Mononuclear cell (primary cell): ENCODE measurements around the gene SECTM1. TPM values are rescaled to one million over a fixed set of nuclear protein-coding genes. Genes with fewer than 3 reads are reported as not detected.

Experiments used
- H3K27me3 ChIP-seq: 2 replicates; pipeline ENCODE4 v1.6.0; 2011; ENCODE audit warnings: low read length, control low read depth; ENCODE audit not compliant: insufficient read depth
- H3K4me1 ChIP-seq: 2 replicates; pipeline ENCODE4 v1.5.1; 2011; ENCODE audit warnings: mild to moderate bottlenecking, low read length, control low read depth; ENCODE audit not compliant: insufficient read depth
- H3K4me3 ChIP-seq: 2 replicates; pipeline ENCODE4 v1.5.1; 2011; ENCODE audit warnings: mild to moderate bottlenecking, low read length, moderate library complexity
- H3K9me3 ChIP-seq: 2 replicates; pipeline ENCODE4 v1.5.1; 2011; ENCODE audit warnings: low read depth, mild to moderate bottlenecking, control low read depth, low read length
- total RNA-seq: library from RNA; depleted of rRNA; stranded (reverse); fragments of >200 nt; gene quantifications from one replicate; pipeline ENCODE4 v1.2.3, GENCODE V29; 2012

The SECTM1 gene
- total RNA-seq, 1 donor: 49.5 TPM

DNA sequence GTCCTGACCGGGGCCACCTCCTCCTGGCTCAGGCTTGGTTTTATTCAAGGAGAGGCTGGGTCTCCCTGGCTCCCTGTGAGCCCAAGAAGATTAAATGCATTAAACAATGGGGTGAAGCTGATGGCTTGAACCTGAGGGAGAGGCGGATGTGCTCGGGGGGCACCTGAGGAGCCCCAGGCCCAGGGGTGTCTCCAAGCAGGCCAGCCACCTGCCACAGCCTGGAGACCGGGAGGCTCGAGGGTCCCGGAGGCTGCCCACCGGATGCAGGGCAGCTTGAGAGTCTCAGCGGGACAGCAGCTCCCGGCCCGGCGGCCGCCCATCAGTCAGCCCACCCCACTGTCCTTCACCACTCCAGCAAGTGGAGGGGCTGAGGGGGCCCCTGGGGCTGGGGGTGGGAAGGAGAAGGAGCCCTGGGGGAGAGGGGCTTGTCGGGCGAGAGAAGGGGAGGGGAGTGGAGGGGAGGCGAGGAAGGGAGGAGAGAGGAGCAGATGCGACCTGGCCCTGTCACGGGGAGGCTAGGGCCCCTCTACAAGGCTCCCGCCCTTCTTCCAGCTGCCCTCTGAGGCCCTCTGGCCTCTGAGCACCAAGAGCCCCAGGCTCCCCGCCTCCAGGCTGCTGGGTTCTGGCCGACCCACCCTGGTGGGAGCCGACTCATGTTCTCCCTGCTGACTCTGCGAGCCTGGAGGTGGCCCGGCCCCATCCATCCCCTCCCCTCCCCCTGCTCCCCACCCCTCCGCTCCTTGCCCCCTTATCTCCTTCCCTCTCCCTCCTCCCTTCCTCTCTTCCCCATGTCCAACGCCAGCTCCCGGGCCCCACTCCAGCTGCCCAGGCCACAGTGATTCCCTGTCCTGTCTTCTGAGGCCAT lies 29.4 kb downstream of the SECTM1 start:
- peaks cover 69% of the 10 kb centered on the region for H3K4me1 ChIP-seq
- H3K4me3 ChIP-seq: no peak overlapping the region
- no peaks in the 10 kb centered on the region for H3K27me3 ChIP-seq
- no peaks in the 10 kb centered on the region for H3K9me3 ChIP-seq

DNA sequence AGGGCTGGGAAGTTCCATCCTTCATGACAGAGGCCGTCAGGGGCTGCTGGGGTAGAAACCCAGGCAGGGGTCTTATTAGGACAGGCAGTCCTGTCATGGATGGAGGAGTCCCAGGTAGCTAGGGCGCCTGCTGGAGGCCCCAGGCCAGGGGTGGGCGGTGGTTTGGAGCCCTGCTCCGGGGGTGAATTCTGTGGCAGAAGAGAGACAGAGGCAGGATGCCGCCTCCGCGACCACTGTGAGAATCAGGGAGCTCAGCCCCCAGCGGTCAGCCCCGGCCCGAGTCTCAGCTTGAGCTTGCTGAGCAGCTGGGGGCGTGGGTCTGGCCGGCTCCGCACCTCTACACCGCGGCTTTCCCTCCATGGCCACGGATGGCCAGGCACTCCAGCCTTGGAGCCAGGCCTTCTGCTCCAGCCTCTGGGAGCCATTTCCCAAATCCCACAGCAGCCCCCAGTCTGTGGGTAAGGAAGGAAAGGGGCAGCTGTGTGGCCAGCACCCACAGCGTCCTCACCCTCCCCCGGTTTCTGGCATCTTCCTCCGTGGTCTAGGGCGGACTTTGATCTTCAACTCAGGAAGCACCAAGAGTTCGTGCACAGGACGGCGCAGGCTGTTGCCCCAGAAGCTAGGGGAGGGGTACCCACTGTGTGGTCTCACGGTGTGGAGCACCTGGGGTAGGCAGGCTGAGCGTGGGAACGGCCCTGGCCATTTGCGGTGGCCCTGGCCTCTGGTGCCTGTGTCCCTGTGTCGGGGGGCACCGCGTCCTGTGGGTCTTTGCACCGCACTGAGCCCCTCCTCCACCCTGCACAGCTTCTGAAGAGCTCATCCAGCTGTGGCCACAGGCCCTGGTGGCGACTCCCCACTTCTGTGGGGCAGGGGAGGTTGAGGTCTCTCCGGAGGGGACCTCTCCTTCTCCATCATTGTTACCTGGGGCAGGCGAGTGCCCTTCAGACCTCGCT lies 30.3 kb downstream of the SECTM1 start:
- Histone ChIP-seq H3K27me3 (no peaks in the 10 kb centered on the region), H3K4me3 (no peak overlapping the region), H3K4me1 (peaks cover 78% of the 10 kb centered on the region), H3K9me3 (no peaks in the 10 kb centered on the region)

DNA sequence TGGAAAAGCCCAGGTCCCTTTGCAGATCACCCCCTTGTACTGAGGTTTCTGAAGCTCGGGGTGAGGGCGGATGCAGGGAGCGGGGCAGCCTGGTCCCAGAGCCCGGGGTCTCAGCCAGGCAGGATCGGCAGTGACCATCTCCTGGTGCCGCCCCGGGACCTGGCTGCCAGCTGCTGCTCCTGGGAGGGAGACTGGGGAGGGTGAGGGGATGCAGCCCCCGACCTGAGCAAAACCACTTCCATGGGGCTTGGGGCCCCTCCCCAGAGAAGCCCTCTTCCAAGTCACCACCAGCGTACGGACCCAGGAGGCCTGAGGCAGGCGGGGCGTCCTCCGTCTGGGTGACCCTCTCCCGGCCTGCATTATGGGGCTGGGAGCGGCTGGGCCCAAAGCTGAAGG lies 31.0 kb downstream of the SECTM1 start:
- Histone ChIP-seq H3K9me3 (no peaks in the 10 kb centered on the region), H3K27me3 (no peaks in the 10 kb centered on the region), H3K4me3 (no peak overlapping the region), H3K4me1 (peaks cover 85% of the 10 kb centered on the region)

DNA sequence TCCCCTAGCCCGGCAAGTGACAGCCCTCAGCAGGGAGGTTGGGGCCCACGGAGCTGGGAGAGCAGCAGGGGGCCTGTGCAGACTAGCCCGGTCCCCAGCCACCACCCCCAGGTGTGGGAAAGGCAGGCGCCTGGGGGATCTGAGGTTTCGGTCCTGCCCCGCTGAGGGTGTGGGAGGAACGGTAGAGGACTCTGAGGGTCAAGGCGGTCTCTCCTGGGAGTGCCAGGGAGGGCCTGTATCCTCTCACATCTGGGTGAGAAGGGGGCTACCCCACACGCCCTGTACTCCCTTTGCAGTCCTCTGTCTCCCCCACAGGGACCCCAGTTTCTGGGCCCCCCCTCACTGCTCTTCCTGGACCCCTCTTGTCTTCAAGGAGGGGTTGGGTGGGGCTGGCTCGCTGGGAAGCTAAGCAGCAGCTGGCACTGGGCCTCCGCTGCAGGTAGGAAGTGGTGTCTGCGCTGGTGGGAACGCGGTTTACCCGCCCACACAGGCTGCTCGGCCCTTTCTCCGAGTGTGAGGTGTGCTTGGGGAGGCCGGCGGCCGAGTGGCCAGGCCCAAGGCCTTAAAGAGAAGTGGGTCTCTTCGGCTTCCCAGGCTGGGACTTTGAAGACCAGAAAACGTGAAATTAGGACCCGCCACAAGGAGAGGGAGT lies 31.5 kb downstream of the SECTM1 start:
- H3K4me1 ChIP-seq: peaks cover 90% of the 10 kb centered on the region
- H3K27me3 ChIP-seq: no peaks in the 10 kb centered on the region
- no peak overlapping the region for H3K4me3 ChIP-seq
- no peaks in the 10 kb centered on the region for H3K9me3 ChIP-seq

DNA sequence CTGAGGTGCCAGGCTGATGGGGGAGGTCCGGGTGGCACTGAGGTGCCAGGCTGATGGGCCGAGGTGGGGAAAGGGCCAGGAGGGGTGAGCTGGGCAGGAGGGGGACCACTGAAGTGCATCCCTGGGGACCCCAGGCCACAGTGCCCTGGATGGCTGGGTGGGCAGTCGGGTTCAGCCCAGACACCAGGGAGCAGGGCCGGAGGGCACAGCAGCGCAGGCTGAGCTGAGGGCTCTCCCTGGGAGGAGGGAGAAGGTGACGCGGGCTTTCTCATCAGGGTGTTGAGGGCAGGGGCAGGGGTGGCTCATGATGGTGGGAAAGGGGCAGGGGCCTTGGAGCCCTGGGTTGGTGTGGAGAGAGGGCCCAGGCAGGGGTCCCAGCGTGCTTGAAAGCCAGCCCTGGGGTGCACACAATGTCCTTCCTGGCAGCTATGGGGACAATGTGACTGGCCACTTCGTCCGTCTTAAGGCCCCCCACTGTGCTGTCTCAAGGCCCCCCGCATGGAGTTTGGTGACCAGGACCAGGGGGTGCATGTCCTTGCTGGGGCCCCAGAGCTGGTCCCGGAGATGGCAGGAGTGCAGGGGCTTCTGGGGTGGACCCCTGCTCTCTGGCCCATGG lies 32.2 kb downstream of the SECTM1 start:
- no peak overlapping the region for H3K4me3 ChIP-seq
- no peaks in the 10 kb centered on the region for H3K9me3 ChIP-seq
- H3K27me3 ChIP-seq: no peaks in the 10 kb centered on the region
- H3K4me1 ChIP-seq: peaks cover 93% of the 10 kb centered on the region

DNA sequence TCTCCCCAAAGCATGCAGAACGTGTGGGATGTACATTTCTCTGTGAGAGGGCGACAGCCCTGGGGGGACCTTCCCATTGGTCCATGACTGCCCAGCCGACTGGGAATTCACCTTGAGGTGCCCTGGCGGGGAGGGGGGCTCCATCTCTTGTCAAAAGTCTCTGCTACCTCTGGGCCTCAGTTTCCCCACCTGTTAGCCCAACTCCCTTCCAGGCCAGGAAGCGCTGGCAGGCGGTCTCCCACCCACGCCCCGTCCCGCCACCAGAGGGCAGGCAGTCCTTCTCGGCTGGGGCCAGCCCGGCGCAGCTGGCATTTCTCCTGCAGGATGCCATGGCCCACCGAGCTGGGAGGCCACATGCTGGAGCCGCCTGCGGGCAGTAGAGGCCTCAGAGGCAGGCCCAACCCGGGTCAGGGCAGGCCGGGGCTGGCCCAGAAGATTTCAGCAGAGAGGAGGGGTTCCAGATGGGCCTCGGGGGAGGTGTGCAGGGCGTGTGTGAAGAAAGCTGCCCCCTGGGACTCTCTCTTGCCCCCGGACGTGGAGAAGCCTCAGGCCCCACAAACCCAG lies 32.8 kb downstream of the SECTM1 start:
- Histone ChIP-seq H3K4me3 (no peak overlapping the region), H3K4me1 (peaks cover 91% of the 10 kb centered on the region), H3K27me3 (no peaks in the 10 kb centered on the region), H3K9me3 (no peaks in the 10 kb centered on the region)

DNA sequence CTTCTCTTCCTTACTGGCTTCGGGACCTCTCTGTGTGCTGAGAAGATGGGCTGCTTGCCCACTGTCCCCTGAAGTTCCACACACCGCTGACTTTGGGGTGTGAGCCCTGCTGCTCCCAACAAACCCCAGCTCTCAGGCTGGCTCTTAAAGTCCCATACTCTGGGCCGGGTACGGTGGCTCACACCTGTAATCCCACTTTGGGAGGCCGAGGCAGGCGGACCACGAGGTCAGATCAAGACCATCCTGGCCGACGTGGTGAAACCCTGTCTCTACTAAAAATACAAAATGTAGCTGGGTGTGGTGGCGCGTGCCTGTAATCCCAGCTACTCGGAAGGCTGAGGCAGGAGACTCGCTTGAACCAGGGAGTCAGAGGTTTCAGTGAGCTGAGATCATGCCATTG lies 33.3 kb downstream of the SECTM1 start:
- H3K4me3 ChIP-seq: no peak overlapping the region
- no peaks in the 10 kb centered on the region for H3K27me3 ChIP-seq
- H3K9me3 ChIP-seq: no peaks in the 10 kb centered on the region
- H3K4me1 ChIP-seq: peaks cover 86% of the 10 kb centered on the region

DNA sequence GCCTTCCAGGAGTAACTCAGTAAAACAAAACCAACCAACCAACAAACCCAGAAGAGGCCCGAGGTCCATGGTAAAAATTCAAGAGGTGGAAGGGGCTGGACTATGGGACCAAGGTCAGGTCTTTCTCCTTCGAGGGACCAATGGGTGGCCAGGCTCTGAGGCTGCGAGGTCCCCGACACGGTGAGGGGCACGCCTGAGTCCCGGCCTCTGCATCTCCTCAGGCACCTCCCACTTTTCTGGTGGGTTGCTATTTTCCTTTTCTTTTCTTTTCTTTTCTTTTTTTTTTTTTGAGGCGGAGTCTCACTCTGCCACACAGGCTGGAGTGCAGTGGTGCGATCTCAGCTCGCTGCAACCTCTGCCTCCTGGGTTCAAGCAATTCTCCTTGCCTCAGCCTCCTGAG lies 34.1 kb downstream of the SECTM1 start:
- H3K4me3 ChIP-seq: no peak overlapping the region
- H3K27me3 ChIP-seq: no peaks in the 10 kb centered on the region
- peaks cover 79% of the 10 kb centered on the region for H3K4me1 ChIP-seq
- no peaks in the 10 kb centered on the region for H3K9me3 ChIP-seq

DNA sequence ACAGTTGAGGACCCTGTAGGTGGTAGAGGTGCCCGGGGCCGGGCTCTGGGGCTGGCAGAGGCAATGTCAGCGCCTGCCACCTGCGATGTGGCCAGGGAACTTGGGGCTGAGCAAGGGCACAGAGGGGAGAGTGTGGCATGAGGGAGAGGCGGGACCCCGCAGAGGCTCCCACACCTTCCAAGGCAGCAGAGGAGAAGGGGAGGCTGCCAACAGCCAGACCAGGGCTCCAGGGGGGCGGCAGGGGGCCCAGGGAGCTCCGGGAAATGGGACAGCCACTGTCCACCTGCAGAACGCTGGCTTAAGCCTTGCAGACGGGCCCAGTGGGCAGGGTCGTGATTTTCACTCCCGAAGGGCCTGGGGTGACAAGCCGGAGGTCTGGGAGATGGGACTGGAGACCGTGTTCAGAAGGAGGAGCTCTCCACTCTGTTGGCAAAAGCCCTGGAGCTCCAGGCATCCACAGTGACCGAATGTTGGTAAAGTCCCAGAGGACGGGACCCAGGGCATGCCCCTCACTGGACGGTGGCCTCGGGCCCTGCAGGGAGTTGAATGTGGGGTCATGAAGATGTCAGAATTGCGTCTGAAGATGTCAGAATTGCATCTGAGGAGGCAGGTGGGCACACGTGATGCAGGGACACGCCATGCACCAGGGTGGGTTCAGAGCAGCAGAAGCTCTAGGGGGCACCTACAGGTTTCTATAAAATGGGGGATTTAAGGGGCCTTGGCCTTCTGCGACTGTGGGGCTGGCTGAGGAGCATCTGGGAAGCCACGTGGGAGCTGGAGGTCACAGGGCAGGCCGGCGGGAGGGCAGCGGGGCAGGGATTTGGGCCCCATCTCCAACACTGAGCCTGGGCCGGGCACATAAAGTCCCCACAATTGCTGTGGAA lies 34.8 kb downstream of the SECTM1 start:
- Histone ChIP-seq H3K9me3 (no peaks in the 10 kb centered on the region), H3K27me3 (no peaks in the 10 kb centered on the region), H3K4me1 (peaks cover 79% of the 10 kb centered on the region), H3K4me3 (peak overlapping the region; percentile 53)

DNA sequence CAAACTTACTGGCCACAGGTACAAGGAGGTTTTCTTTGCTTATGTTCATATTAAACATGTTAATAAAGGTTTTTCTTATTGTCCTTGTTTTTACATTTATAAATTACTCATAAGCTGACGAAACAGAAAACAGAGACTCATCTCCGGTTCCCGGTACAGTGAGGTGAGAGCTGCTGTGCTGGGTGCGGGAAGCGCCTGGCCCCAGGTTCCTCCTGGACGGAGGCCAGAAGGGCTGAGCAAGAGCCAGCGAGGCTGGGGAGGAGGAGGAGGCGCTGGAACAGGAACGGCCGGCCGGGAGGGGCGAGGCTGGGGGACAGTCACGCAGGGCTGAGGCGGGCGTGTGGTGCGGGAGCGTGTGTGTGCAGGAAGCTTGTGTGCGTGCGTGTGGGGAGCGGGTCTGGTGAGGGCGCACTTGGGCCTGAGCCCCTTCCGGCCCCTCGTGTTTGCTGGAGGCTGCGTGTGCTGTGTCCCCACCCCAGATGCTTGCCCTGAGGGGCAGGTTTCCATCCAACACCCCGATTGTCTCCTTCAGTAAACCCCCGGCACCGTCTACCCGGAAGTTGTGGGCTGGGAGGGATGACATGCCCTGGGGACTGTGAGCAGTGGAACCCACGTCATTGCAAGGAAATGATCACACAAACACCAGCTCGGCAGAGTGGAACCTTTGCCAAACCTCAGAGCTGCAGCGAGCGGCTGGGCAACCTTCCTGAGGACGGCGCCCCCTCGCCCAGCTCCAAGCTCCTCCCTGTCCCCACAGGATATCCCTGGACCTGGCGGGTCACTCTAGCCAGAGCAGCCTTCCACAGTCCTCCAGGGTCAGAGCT lies 35.6 kb downstream of the SECTM1 start:
- Histone ChIP-seq H3K4me1 (peaks cover 75% of the 10 kb centered on the region), H3K4me3 (peak overlapping the region; percentile 53)

DNA sequence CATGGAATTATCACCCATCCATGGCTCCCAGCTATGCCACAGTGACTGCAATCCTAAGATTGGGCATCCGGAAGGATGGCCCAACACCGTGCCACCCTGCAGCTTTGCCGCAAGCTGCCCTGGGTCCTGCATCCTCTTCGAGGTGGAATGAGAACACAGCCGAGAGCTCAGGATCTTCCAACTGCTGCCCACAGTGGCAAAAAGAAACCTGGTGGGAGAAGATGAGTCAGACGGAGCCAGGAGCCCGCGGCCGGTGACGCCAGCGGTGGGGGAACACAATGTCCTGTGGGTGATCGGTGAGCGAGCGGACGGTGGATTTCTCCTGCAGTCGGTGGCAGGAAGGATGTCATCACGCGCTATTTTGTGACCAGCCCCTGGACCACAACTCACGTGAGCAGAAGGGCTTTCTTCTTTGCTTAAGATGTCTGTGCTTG lies 36.3 kb downstream of the SECTM1 start:
- peak overlapping the region; percentile 53 for H3K4me3 ChIP-seq
- H3K27me3 ChIP-seq: no peaks in the 10 kb centered on the region
- H3K9me3 ChIP-seq: no peaks in the 10 kb centered on the region
- H3K4me1 ChIP-seq: peaks cover 70% of the 10 kb centered on the region

More for the DNA sequence above, 35.6 kb downstream of the SECTM1 start:
- H3K9me3 ChIP-seq: no peaks in the 10 kb centered on the region
- no peaks in the 10 kb centered on the region for H3K27me3 ChIP-seq

DNA sequence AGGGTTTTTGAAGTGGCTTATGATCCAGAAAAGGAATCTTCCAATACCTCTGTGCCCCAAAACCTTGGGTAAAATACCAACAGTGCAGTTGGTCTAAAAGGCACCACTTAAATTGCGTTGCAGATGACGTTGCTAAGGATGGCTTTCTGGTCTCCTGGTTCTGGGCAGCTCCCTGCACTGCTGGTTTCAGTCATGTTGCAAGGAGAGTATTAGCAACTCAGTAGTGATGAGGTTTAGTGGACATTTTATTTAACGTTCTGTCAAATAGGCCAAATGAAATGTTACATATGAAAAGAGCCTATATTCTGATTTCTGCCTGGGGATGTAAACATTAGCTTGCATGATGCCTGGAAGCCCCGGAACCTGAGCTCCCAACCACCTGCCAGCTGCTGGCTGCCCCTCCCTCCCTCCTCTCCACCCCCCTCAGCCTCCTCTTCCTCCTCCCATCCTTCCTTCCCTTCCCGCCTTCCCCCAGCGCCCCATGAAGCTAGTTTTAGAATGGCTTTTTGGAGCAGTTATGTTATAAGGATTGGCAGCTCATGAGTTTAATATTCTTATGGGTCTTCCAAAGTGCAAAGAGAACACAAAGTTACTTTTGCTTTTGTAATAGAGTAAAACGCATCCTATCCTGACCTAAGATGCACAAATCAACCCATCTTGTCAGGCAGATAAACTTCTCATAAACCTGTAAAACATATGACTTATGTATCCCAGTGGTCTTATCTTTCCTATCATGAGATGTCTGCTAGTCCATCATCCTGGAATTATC lies 36.9 kb downstream of the SECTM1 start:
- H3K4me3 ChIP-seq: peak overlapping the region; percentile 53
- no peaks in the 10 kb centered on the region for H3K9me3 ChIP-seq
- H3K27me3 ChIP-seq: no peaks in the 10 kb centered on the region
- H3K4me1 ChIP-seq: peaks cover 70% of the 10 kb centered on the region
